GM12801 (cell line): ENCODE results near the gene KCNQ1.

Experiments used
- CTCF ChIP-seq: IDR thresholded peaks from one replicate; pipeline ENCODE4 v1.5.1; 2011; ENCODE audit warnings: control low read depth; ENCODE audit not compliant: insufficient read length; ENCODE audit errors: extremely low read depth

Gene KCNQ1

GRCh38 chr11:2669634-2670469, 225.0 kb downstream of the KCNQ1 start:
- TF ChIP-seq CTCF, result no peak

- TF ChIP-seq CTCF, result no peak
Observed at GRCh38 chr11:2670541-2671100, 225.8 kb downstream of the KCNQ1 start.

- no peak for TF ChIP-seq CTCF
Observed at GRCh38 chr11:2671748-2672147, 226.9 kb downstream of the KCNQ1 start.

GRCh38 chr11:2672553-2673249, 227.9 kb downstream of the KCNQ1 start:
- TF ChIP-seq CTCF, result no peak

GRCh38 chr11:2673250-2673610, 228.4 kb downstream of the KCNQ1 start:
- no peak for TF ChIP-seq CTCF

GRCh38 chr11:2673871-2674471, 229.2 kb downstream of the KCNQ1 start:
- TF ChIP-seq CTCF, result no peak

- no peak for TF ChIP-seq CTCF
Observed at GRCh38 chr11:2674658-2675131, 229.9 kb downstream of the KCNQ1 start.
